Ishikawa (cell line): ENCODE measurements around the gene KIAA1191.

ENCODE experiments used
- CEBPB ChIP-seq: IDR thresholded peaks from 2 replicates; pipeline ENCODE4 v1.6.1; 2012
- CREB1 ChIP-seq: IDR thresholded peaks from 2 replicates; pipeline ENCODE4 v1.6.1; 2012; ENCODE audit warnings: low read depth
- EGR1 ChIP-seq: IDR thresholded peaks from 2 replicates; pipeline ENCODE4 v1.6.1; 2012
- EP300 ChIP-seq: IDR thresholded peaks from 2 replicates; pipeline ENCODE4 v1.6.1; 2012; ENCODE audit warnings: borderline replicate concordance
- FOXM1 ChIP-seq: IDR thresholded peaks from 2 replicates; pipeline ENCODE4 v1.6.1; 2012; ENCODE audit warnings: low read depth, borderline replicate concordance
- NFIC ChIP-seq: IDR thresholded peaks from 2 replicates; pipeline ENCODE4 v1.6.1; 2012
- RAD21 ChIP-seq: IDR thresholded peaks from 2 replicates; pipeline ENCODE4 v1.6.1; 2012; ENCODE audit warnings: low read depth
- TAF1 ChIP-seq: IDR thresholded peaks from 2 replicates; pipeline ENCODE4 v1.6.1; 2012; ENCODE audit warnings: low read depth, mild to moderate bottlenecking
- TCF12 ChIP-seq: IDR thresholded peaks from 2 replicates; pipeline ENCODE4 v1.6.1; 2012; ENCODE audit warnings: low read depth
- TEAD4 ChIP-seq: IDR thresholded peaks from 2 replicates; pipeline ENCODE4 v1.6.1; 2012
- USF1 ChIP-seq: IDR thresholded peaks from 2 replicates; pipeline ENCODE4 v1.6.1; 2012
- YY1 ChIP-seq: IDR thresholded peaks from 2 replicates; pipeline ENCODE4 v1.6.1; 2012; ENCODE audit warnings: low read depth
- ZBTB7A ChIP-seq: IDR thresholded peaks from 2 replicates; pipeline ENCODE4 v1.6.1; 2012; ENCODE audit warnings: low read depth
- TF ChIP-seq, protein P1 (sequence below): IDR thresholded peaks from 2 replicates; pipeline ENCODE4 v1.6.1; 2012
- TF ChIP-seq, protein P2 (sequence below): IDR thresholded peaks from 2 replicates; pipeline ENCODE4 v1.6.1; 2012; ENCODE audit warnings: low read depth, mild to moderate bottlenecking

Gene KIAA1191

GRCh38 chr5:176350416-176350815, 11.1 kb downstream of the KIAA1191 start:
- no peak for TF ChIP-seq YY1

DNA sequence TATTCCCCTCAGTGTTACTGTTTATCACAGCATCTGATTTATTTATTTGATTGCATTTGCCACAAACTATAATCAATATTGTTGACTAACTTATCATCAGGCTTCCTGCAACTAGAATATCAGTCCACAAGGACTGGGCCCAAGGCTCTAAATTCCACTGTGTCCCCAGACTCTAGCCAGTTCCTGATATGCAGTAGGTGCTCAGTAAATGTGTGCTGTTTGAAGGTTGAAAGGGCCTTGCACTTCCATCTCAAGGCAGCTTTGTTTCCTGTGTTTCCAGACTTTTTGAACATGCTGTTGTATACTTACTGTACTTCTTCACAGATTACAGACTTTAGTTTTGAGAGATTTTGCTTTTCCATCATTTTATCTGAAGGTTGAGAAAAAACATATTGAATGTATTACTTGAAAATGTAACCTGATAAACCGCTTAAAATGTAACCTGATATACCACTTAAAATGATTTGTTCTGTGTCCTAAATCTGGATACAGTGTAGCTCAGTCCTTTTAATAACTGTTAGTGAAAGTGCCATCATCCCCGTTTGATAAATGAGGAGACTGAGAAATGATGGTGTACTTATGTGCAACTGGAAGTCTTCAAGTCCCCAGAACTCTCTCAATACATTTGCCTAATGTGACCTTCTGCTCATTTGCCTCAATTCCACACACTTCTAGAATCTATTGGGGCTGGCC, 18.7 kb downstream of the KIAA1191 start:
- no peak for TF ChIP-seq CREB1
- TF ChIP-seq TCF12, result no peak
- TF ChIP-seq, protein P1, sequence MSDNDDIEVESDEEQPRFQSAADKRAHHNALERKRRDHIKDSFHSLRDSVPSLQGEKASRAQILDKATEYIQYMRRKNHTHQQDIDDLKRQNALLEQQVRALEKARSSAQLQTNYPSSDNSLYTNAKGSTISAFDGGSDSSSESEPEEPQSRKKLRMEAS, result no peak
- no peak for TF ChIP-seq YY1
- TF ChIP-seq RAD21, result no peak
- TF ChIP-seq NFIC, result no peak
- no peak for TF ChIP-seq TAF1

DNA sequence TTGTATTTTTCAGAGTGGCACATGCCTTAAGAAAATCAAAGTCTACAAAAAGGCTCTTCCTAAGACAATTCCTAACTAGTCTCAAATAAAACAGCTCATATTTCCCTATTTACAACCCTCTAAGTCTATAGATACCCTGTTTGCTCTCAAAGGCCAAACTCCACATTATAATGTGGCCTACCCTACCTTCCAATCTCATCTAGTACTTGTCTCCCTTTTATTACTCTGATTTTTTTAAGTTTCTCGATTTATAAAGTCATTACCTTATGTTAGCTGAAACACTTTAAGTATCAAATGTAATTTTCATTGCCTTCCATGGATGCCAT, 19.4 kb downstream of the KIAA1191 start:
- no peak for TF ChIP-seq FOXM1
- no peak for TF ChIP-seq TCF12
- TF ChIP-seq, protein P1, result no peak
- TF ChIP-seq CREB1, result no peak
- TF ChIP-seq EP300, result no peak
- TF ChIP-seq YY1, result no peak
- no peak for TF ChIP-seq TAF1
- TF ChIP-seq ZBTB7A, result no peak
- TF ChIP-seq TEAD4, result no peak
- TF ChIP-seq CEBPB, result no peak
- TF ChIP-seq NFIC, result no peak
- TF ChIP-seq, protein P2, sequence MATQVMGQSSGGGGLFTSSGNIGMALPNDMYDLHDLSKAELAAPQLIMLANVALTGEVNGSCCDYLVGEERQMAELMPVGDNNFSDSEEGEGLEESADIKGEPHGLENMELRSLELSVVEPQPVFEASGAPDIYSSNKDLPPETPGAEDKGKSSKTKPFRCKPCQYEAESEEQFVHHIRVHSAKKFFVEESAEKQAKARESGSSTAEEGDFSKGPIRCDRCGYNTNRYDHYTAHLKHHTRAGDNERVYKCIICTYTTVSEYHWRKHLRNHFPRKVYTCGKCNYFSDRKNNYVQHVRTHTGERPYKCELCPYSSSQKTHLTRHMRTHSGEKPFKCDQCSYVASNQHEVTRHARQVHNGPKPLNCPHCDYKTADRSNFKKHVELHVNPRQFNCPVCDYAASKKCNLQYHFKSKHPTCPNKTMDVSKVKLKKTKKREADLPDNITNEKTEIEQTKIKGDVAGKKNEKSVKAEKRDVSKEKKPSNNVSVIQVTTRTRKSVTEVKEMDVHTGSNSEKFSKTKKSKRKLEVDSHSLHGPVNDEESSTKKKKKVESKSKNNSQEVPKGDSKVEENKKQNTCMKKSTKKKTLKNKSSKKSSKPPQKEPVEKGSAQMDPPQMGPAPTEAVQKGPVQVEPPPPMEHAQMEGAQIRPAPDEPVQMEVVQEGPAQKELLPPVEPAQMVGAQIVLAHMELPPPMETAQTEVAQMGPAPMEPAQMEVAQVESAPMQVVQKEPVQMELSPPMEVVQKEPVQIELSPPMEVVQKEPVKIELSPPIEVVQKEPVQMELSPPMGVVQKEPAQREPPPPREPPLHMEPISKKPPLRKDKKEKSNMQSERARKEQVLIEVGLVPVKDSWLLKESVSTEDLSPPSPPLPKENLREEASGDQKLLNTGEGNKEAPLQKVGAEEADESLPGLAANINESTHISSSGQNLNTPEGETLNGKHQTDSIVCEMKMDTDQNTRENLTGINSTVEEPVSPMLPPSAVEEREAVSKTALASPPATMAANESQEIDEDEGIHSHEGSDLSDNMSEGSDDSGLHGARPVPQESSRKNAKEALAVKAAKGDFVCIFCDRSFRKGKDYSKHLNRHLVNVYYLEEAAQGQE, result no peak
- TF ChIP-seq USF1, result no peak
- no peak for TF ChIP-seq RAD21
- no peak for TF ChIP-seq EGR1

DNA sequence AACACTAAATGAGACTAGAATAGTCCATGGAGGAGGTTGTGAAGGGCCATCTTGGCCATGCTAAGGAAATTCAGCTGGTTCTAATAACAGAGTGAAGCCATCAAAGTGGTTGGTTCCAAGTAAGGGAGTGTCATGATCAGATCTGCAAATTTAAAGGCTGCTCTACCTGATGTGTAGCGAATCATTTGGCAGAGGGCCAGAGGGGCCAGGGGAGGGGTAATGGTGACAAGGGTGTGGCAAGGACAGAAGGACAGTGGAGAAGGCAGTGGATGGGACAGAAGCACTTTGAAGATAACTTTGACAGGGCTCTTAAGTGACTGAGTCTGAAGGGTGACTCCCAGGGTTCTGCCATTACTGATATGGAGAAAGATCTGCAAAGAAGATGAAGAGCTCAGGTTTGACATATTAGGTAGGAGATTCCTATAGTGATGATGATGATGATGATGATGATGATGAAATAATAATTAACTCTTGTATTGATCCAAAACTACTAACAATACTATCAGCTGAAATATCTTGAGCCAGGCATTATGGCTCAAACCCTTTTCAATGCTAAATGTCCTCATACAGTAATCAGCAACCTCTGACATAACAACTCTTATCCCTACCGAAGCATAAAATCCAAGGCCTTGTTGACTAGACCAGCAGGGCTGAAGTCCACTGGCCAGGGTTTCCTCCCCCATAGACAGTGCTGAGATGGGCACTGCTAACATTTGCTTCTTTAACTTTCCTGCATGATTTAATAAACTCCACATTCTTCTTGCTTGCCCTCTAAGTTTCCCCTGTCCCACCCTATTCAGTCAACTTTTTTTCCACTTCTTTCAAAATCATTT, 20.0 kb downstream of the KIAA1191 start:
- TF ChIP-seq TCF12 (no peak), CEBPB (no peak), EGR1 (no peak), USF1 (no peak), TEAD4 (no peak), TAF1 (no peak), YY1 (no peak), RAD21 (no peak), NFIC (no peak)
- TF ChIP-seq, protein P2, result no peak
- TF ChIP-seq, protein P1, result no peak

GRCh38 chr5:176339304-176339703, 22.3 kb downstream of the KIAA1191 start:
- TF ChIP-seq EP300 (no peak), TEAD4 (no peak), TCF12 (no peak), CEBPB (no peak), NFIC (no peak), EGR1 (no peak), CREB1 (no peak), YY1 (no peak), ZBTB7A (no peak), RAD21 (no peak), FOXM1 (no peak)
- TF ChIP-seq, protein P2, result no peak
- TF ChIP-seq, protein P1, result no peak
